Colon (tissue), 2 donors: ENCODE data around the gene SPATA6.
"Not testable (repeated sequence)": the region's sequence is repeated elsewhere in the genome, so short reads cannot be mapped to it uniquely, and the experiment has no call there.

Experiments used
- FAIRE-seq: peaks from 2 replicates; lab custom pipeline; 2012; peaks lifted over from hg19 to GRCh38; lab: Jason Lieb, UNC
- donor health status: control.
- donor health status: control.

SPATA6 gene

GRCh38 chr1:48344373-48344772, 127.6 kb downstream of the SPATA6 start:
- FAIRE-seq: no peak

- FAIRE-seq: no peak
These were observed 130.8 kb downstream of the SPATA6 start for GRCh38 chr1:48341221-48341620.

GRCh38 chr1:48338257-48338656, 133.7 kb downstream of the SPATA6 start:
- no peak for FAIRE-seq

GRCh38 chr1:48333316-48333715, 138.7 kb downstream of the SPATA6 start:
- no peak for FAIRE-seq

- FAIRE-seq: no peak
These were observed 139.9 kb downstream of the SPATA6 start for GRCh38 chr1:48332115-48332514.

GRCh38 chr1:48329905-48330304, 142.1 kb downstream of the SPATA6 start:
- FAIRE-seq: no peak

GRCh38 chr1:48329486-48329885, 142.5 kb downstream of the SPATA6 start:
- no peak for FAIRE-seq

GRCh38 chr1:48311829-48312228, 160.2 kb downstream of the SPATA6 start:
- not testable (repeated sequence) for FAIRE-seq

- no peak for FAIRE-seq
These were observed 162.4 kb downstream of the SPATA6 start for GRCh38 chr1:48309564-48310082.

GRCh38 chr1:48302652-48303051, 169.4 kb downstream of the SPATA6 start:
- FAIRE-seq: no peak

- no peak for FAIRE-seq
These were observed 177.3 kb downstream of the SPATA6 start for GRCh38 chr1:48294656-48295055.

- not testable (repeated sequence) for FAIRE-seq
These were observed 177.9 kb downstream of the SPATA6 start for GRCh38 chr1:48294094-48294493.

- no peak for FAIRE-seq
These were observed 179.3 kb downstream of the SPATA6 start for GRCh38 chr1:48292706-48293105.

GRCh38 chr1:48291421-48291820, 180.6 kb downstream of the SPATA6 start:
- FAIRE-seq: no peak

- no peak for FAIRE-seq
These were observed 186.5 kb downstream of the SPATA6 start for GRCh38 chr1:48285525-48285924.

- not testable (repeated sequence) for FAIRE-seq
These were observed 187.1 kb downstream of the SPATA6 start for GRCh38 chr1:48284696-48285420.

- FAIRE-seq: not testable (repeated sequence)
These were observed 189.7 kb downstream of the SPATA6 start for GRCh38 chr1:48282329-48282728.

GRCh38 chr1:48277437-48277836, 194.6 kb downstream of the SPATA6 start:
- not testable (repeated sequence) for FAIRE-seq

GRCh38 chr1:48266576-48266975, 205.4 kb downstream of the SPATA6 start:
- FAIRE-seq: no peak

- no peak for FAIRE-seq
These were observed 209.0 kb downstream of the SPATA6 start for GRCh38 chr1:48263041-48263440.

- no peak for FAIRE-seq
These were observed 210.1 kb downstream of the SPATA6 start for GRCh38 chr1:48261881-48262400.

GRCh38 chr1:48258106-48258505, 213.9 kb downstream of the SPATA6 start:
- no peak for FAIRE-seq

- FAIRE-seq: no peak
These were observed 217.8 kb downstream of the SPATA6 start for GRCh38 chr1:48254254-48254653.

GRCh38 chr1:48251821-48252220, 220.2 kb downstream of the SPATA6 start:
- FAIRE-seq: no peak
